HG02763 (cell line): ENCODE measurements around the gene POLQ.
"Not testable (repeated sequence)": the region's sequence is repeated elsewhere in the genome, so short reads cannot be mapped to it uniquely, and the experiment has no call there.

Source experiments
- ATAC-seq: cut with Tn5 transposase; IDR thresholded peaks from one replicate; pipeline ENCODE4 v1.9.1; 2021; ENCODE audit warnings: mild to moderate bottlenecking, moderate library complexity; ENCODE audit not compliant: unreplicated experiment

Gene POLQ

DNA sequence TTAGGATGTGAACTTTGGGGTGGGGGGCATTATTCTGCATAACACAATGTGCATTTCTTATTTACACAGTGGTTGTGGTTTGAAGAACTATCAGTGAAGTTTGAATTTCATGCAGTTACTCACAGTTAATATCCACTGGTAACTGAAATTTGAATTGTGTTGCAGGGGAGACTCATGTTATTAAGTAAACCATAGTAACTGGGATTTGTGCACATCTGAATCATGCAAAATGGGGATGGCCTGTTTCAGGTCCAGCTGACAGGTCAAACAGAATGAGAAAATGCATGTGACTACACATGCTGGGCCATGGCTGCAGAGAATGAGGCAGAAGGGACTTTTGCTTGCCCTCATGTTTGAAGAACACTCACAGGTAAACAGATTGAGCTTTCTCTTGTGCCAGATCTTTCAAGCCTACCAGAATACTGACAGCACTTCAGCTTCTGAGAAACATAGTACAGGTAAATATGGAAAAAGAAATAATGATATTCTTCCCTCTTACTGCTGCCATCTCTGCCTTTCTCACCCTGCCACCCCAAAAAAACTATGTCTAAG, 115.0 kb downstream of the POLQ start:
- no peak for ATAC-seq

- ATAC-seq, result no peak
Measured at GRCh38 chr3:121424549-121424948, 121.2 kb downstream of the POLQ start.

GRCh38 chr3:121418182-121418581, 127.6 kb downstream of the POLQ start:
- no peak for ATAC-seq

- no peak for ATAC-seq
Measured at GRCh38 chr3:121414924-121415323, 130.9 kb downstream of the POLQ start.

GRCh38 chr3:121411523-121411922, 134.3 kb downstream of the POLQ start:
- ATAC-seq, result no peak

DNA sequence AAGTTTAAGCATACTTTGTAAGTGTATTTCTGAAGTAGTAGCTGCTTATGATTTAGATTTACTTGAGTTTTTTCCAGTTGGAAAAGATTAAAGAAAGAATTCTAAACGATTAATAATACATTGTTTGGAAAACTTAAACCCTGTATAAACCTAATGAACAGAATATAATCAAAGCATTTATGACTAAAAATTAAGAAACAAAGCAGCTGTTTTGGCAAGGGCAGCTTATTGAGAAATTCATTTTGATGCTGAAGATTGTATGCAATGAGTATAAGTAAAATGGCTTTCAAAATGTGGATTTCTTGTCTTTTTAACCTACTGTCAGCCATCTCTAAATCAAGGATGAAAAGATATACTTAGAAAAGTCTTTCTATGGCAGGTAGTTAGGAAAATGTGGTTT, 140.2 kb downstream of the POLQ start:
- no peak for ATAC-seq

DNA sequence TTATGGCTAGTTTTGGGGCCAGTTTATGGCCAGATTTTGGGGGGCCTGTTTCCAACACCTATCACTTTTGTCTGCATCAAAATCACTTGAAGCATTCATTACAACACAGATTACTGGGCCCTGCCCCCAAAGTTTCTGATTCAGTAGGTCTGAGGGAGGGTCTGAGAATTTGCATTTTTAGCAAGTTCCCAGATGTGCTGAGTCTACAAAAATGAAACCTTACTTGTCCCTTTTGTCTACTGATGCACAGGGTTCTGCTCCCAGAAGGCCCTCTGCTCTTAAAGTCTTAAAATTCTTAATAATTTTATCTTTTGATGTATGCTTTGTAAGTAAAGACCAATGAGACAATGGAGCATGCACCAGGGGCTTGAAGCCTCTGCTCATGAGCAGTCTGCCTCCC, 146.0 kb downstream of the POLQ start:
- no peak for ATAC-seq

- not testable (repeated sequence) for ATAC-seq
Measured at GRCh38 chr3:121398051-121398450, 147.7 kb downstream of the POLQ start.

DNA sequence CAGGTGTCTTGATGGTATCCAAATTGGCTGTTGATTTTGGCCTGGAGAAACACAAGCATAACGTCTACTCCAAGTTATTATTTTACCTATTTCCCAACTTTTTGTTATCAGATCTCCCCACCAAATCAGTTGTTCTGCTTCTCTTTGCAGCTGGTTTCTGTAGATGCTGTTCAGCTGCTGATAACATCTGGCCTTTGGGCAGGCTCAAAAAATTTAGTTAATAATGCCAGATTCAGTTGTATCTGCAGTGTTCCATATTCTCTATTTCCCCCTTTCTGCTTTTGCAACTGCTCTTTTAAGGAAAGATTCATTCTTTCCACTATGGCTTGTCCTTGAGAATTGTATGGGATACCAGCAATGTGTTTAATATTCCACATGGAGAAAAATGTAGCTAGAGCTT, 149.8 kb downstream of the POLQ start:
- not testable (repeated sequence) for ATAC-seq

DNA sequence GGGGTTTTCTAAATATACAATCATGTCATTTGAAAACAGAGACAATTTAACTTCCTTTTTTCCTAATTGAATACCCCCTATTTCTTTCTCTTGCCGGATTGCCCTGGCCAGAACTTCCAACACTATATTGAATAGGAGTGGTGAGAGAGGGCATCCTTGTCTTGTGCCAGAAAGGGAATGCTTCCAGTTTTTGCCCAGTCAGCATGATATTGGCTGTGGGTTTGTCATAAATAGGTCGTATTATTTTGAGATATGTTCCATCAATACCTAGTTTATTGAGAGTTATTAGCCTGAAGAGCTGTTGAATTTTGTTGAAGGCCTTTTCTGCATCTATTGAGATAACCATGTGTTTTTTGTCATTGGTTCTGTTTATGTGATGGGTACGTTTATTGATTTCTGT, 157.5 kb downstream of the POLQ start:
- not testable (repeated sequence) for ATAC-seq
